HEK293 (cell line): ENCODE measurements around the gene ITGA5.

Experiments used
- CTCF ChIA-PET: fragments of 350-600 bp; formaldehyde crosslinking; extraction: SDS; loops from one replicate; lab custom pipeline; 2021; ENCODE audit warnings: antibody characterized with exemption; lab: Yijun Ruan, JAX
- POLR2A ChIA-PET: fragments of 300-600 bp; formaldehyde crosslinking; extraction: SDS; loops from one replicate; lab custom pipeline; 2020; ENCODE audit warnings: antibody characterized with exemption, inconsistent platforms; lab: Yijun Ruan, JAX
- H3K27ac ChIP-seq: fragments of 200-500 bp; sonication (Bioruptor generic); 2 replicates; pipeline ENCODE4 v1.5.1; 2014; ENCODE audit warnings: low read depth, low read length, control low read depth, inconsistent platforms; ENCODE audit errors: extremely low read depth
- H3K36me3 ChIP-seq, 2 experiments: fragments of 200-500 bp in 1 of 2; sonication (Bioruptor generic) in 1 of 2; 1 replicate in 1 of 2; 2 replicates in 1 of 2; pipeline ENCODE4 v1.5.1; 2014 to 2017; ENCODE audit warnings: inconsistent platforms in 2 of 2, low read length in 2 of 2; ENCODE audit not compliant: control insufficient read depth in 2 of 2, insufficient read depth in 1 of 2
- H3K4me1 ChIP-seq: fragments of 200-500 bp; sonication (Bioruptor generic); 2 replicates; pipeline ENCODE4 v1.5.1; 2014; ENCODE audit warnings: mild to moderate bottlenecking, low read length, inconsistent platforms; ENCODE audit not compliant: control insufficient read depth, insufficient read depth
- H3K4me3 ChIP-seq: 2 replicates; pipeline ENCODE4 v1.5.1; 2011; ENCODE audit warnings: low read depth, mild to moderate bottlenecking, control low read depth, low read length, moderate library complexity
- H3K9me3 ChIP-seq: fragments of 200-500 bp; sonication (Bioruptor generic); 2 replicates; pipeline ENCODE4 v1.5.1; 2014; ENCODE audit warnings: low read depth, low read length, inconsistent platforms; ENCODE audit not compliant: control insufficient read depth, insufficient read depth
- GLIS2 ChIP-seq: fragments of 450-650 bp; formaldehyde crosslinking; IDR thresholded peaks from 2 replicates; pipeline ENCODE4 v1.5.1; 2016; ENCODE audit warnings: missing biosample characterization, missing genetic modification characterization
- HOXD13 ChIP-seq: sonication (generic); formaldehyde crosslinking; IDR thresholded peaks from 2 replicates; pipeline ENCODE4 v1.8.0; 2022; ENCODE audit warnings: missing genetic modification reagents, borderline replicate concordance
- PRDM1 ChIP-seq: fragments of 450-650 bp; formaldehyde crosslinking; IDR thresholded peaks from 2 replicates; pipeline ENCODE4; 2016; ENCODE audit warnings: missing biosample characterization, missing genetic modification characterization
- PRDM10 ChIP-seq: fragments of 450-650 bp; formaldehyde crosslinking; IDR thresholded peaks from 2 replicates; pipeline ENCODE4 v1.5.1; 2016; ENCODE audit warnings: missing biosample characterization, missing genetic modification characterization
- SP3 ChIP-seq: fragments of 450-650 bp; formaldehyde crosslinking; IDR thresholded peaks from 2 replicates; pipeline ENCODE4 v1.5.1; 2016; ENCODE audit warnings: missing biosample characterization, missing genetic modification characterization
- ZNF148 ChIP-seq: fragments of 450-650 bp; formaldehyde crosslinking; IDR thresholded peaks from 2 replicates; pipeline ENCODE4 v1.5.0; 2017; ENCODE audit warnings: missing biosample characterization, missing genetic modification characterization, borderline replicate concordance
- ZNF175 ChIP-seq: fragments of 450-650 bp; formaldehyde crosslinking; IDR thresholded peaks from 2 replicates; pipeline ENCODE4 v1.5.1; 2016; ENCODE audit warnings: missing biosample characterization, missing genetic modification characterization
- ZNF37A ChIP-seq: fragments of 450-650 bp; IDR thresholded peaks from 2 replicates; pipeline ENCODE4 v1.5.1; 2018; ENCODE audit warnings: missing biosample characterization, missing genetic modification characterization
- ZNF391 ChIP-seq: fragments of 450-650 bp; formaldehyde crosslinking; IDR thresholded peaks from 2 replicates; pipeline ENCODE4 v1.5.1; 2016; ENCODE audit warnings: low read depth, missing biosample characterization, missing genetic modification characterization, borderline replicate concordance
- ZNF48 ChIP-seq: fragments of 450-650 bp; formaldehyde crosslinking; IDR thresholded peaks from 2 replicates; pipeline ENCODE4 v1.5.1; 2016; ENCODE audit warnings: missing biosample characterization, missing genetic modification characterization
- ZNF555 ChIP-seq: fragments of 450-650 bp; formaldehyde crosslinking; conservative IDR thresholded peaks from 2 replicates; pipeline ENCODE4 v1.5.1; 2017; ENCODE audit warnings: missing biosample characterization, mild to moderate bottlenecking, missing genetic modification characterization, inconsistent platforms
- ZNF571 ChIP-seq: fragments of 450-650 bp; formaldehyde crosslinking; IDR thresholded peaks from 2 replicates; pipeline ENCODE4 v1.5.0; 2017; ENCODE audit warnings: missing biosample characterization, missing genetic modification characterization
- ZNF623 ChIP-seq: fragments of 450-650 bp; formaldehyde crosslinking; IDR thresholded peaks from 2 replicates; pipeline ENCODE4 v1.5.1; 2016; ENCODE audit warnings: missing biosample characterization, missing genetic modification characterization
- ZNF626 ChIP-seq: fragments of 450-650 bp; sonication (Bioruptor Pico); formaldehyde crosslinking; IDR thresholded peaks from 2 replicates; pipeline ENCODE4 v1.5.1; 2018; ENCODE audit warnings: missing biosample characterization, missing genetic modification characterization, inconsistent platforms
- ZNF677 ChIP-seq: fragments of 450-650 bp; IDR thresholded peaks from 2 replicates; pipeline ENCODE4 v1.5.0; 2018; ENCODE audit warnings: missing biosample characterization, mild to moderate bottlenecking, missing genetic modification characterization, moderate library complexity
- ZNF707 ChIP-seq: fragments of 450-650 bp; formaldehyde crosslinking; IDR thresholded peaks from 2 replicates; pipeline ENCODE4 v1.5.1; 2016; ENCODE audit warnings: missing biosample characterization, missing genetic modification characterization
- ZNF791 ChIP-seq: fragments of 450-650 bp; formaldehyde crosslinking; IDR thresholded peaks from 2 replicates; pipeline ENCODE4 v1.5.1; 2016; ENCODE audit warnings: missing biosample characterization, missing genetic modification characterization

The ITGA5 gene

GRCh38 chr12:54393743-54394142 lies 25.3 kb downstream of the ITGA5 start:
- Histone ChIP-seq H3K27ac (no peak overlapping the region), H3K4me1 (peaks cover 4% of the 10 kb centered on the region)
- no peak for TF ChIP-seq GLIS2 (tag by site-specific recombination)
- TF ChIP-seq ZNF391 (tag by site-specific recombination) = no peak
- TF ChIP-seq ZNF148 = no peak
- TF ChIP-seq ZNF623 (tag by site-specific recombination) = no peak
- TF ChIP-seq ZNF37A (tag by site-specific recombination) = no peak
- no peak for TF ChIP-seq ZNF791 (tag by site-specific recombination)
- TF ChIP-seq ZNF571 (tag by site-specific recombination) = no peak
- no peak for TF ChIP-seq ZNF677 (tag by site-specific recombination)
- no peak for TF ChIP-seq PRDM10 (tag by site-specific recombination)
- no peak for TF ChIP-seq HOXD13 (CRISPR knock-in tag)
- no peak for TF ChIP-seq ZNF175 (tag by site-specific recombination)
- no peak for TF ChIP-seq ZNF626 (tag by site-specific recombination)
- TF ChIP-seq, all 188 proteins: peak for 0
- Histone ChIP-seq H3K36me3 (peaks cover 10 to 44% of the 10 kb centered on the region in 2 experiments), H3K9me3 (no peaks in the 10 kb centered on the region), H3K4me3 (no peak overlapping the region)
- ChIA-PET CTCF (interaction anchor here (0.6 to 4.8 kb wide), 25 partner anchors 8 to 590 kb away, joined by 3 to 61 read pairs (median 4); partner anchors contain the start of gene HOXC10), POLR2A (interaction anchor here (0.6 kb wide), 1 partner anchor 1435 kb away, joined by 4 read pairs; no protein-coding TSS in a partner anchor)

GRCh38 chr12:54393207-54393609 lies 25.9 kb downstream of the ITGA5 start:
- H3K4me3 ChIP-seq = no peak overlapping the region
- no peaks in the 10 kb centered on the region for H3K9me3 ChIP-seq
- H3K27ac ChIP-seq = no peak overlapping the region
- peaks cover 8% of the 10 kb centered on the region for H3K4me1 ChIP-seq
- ChIA-PET CTCF (interaction anchor here (0.6 to 4.8 kb wide), 27 partner anchors 9 to 408 kb away, joined by 3 to 61 read pairs (median 4); partner anchors contain the start of gene HOXC10), POLR2A (interaction anchor here (0.6 kb wide), 1 partner anchor 1436 kb away, joined by 4 read pairs; no protein-coding TSS in a partner anchor)
- peaks cover 6 to 39% of the 10 kb centered on the region in 2 experiments for H3K36me3 ChIP-seq
- TF ChIP-seq ZNF707 (tag by site-specific recombination) (no peak), GLIS2 (tag by site-specific recombination) (no peak), ZNF48 (tag by site-specific recombination) (no peak), ZNF175 (tag by site-specific recombination) (no peak), SP3 (tag by site-specific recombination) (no peak), ZNF391 (tag by site-specific recombination) (no peak), ZNF555 (no peak), PRDM1 (tag by site-specific recombination) (no peak)
